Stimulated activated CD4-positive, alpha-beta T cell treated with anti-CD3 and anti-CD28 coated beads, Interleukin-15, amount 100 ng/mL, for 48 hours (primary cell): ENCODE results near the gene PQBP1.

ENCODE experiments used
- DNase-seq, 2 donors: peaks; one replicate each; pipeline ENCODE4 v3.0.0-alpha.2; 2020; ENCODE audit warnings: low read depth in 2 of 2

The PQBP1 gene

GRCh38 chrX:48901069-48901468 is 3.3 kb downstream of the PQBP1 start:
- DNase-seq: no peak

- no peak for DNase-seq
These were observed 4.4 kb downstream of the PQBP1 start for GRCh38 chrX:48902135-48902534.

DNA sequence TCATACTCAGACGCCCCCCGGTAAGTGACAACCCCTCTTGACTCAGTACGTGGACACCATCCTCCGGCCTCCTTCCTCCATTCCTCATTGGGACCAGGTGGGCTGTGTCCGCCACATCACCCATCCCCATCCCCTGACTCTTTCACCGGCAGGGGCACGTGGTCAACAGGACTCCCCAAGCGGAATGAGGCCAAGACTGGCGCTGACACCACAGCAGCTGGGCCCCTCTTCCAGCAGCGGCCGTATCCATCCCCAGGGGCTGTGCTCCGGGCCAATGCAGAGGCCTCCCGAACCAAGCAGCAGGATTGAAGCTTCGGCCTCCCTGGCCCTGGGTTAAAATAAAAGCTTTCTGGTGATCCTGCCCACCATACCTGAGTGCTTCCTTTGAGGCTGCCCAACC is 5.0 kb downstream of the PQBP1 start:
- no peak for DNase-seq

DNA sequence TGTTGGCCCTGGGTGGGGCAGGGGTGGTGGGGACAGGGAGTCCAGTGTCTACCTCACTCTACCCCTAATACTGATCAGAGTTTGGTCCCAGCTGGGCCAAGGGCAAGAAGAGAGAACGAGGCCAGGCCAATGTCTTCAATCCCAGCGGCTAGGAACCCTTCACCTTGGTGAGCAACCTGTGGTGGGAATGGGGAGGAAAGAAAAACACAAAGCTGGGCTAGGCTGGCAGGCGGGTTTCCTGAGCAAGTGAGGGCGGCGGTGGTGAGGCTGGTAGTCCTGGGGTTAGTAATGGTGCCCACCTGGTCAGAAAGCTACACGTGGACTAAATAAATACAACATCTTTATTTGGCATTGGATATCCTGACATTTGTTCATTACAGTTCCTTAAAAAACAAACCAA is 5.6 kb downstream of the PQBP1 start:
- no peak for DNase-seq

DNA sequence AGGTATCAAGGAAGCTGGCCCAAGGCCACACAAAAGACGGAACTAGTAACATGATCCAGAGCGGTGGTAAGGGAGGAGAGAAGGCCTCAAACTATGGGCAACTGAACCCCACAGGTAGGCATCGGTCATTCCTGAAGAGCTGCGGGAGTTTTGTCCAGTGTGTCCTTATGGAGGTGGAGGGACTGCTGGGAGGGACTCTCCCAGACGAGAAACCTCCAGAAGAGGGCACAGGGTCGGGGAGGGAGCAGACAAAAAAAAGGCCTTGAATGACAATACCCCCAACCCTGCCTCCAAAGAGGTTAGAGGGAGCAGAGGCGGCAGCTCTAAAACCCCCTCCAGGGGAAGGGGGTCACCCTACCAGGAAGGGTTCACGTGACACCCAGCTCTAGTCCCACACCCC is 6.5 kb downstream of the PQBP1 start:
- no peak for DNase-seq

DNA sequence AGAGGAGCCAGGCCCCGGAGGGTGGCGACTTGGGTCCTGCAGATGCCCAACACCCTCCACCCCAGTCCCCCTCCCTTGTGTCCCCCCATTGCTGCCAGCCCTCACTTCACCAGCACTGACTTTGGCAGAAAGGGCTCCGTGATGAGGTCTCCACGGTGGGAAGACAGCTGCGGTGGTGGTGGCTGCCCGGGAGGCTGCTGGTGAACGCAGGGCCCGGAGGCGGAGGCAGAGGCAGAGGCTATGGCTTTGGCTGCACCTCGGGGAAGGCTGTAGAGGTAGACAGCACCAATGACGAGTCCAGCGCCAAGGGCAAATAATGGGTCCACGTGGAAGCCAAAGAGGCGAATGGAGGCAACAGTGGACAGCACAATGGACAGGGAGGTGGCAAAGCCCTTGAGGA is 6.9 kb downstream of the PQBP1 start:
- DNase-seq: no peak

DNA sequence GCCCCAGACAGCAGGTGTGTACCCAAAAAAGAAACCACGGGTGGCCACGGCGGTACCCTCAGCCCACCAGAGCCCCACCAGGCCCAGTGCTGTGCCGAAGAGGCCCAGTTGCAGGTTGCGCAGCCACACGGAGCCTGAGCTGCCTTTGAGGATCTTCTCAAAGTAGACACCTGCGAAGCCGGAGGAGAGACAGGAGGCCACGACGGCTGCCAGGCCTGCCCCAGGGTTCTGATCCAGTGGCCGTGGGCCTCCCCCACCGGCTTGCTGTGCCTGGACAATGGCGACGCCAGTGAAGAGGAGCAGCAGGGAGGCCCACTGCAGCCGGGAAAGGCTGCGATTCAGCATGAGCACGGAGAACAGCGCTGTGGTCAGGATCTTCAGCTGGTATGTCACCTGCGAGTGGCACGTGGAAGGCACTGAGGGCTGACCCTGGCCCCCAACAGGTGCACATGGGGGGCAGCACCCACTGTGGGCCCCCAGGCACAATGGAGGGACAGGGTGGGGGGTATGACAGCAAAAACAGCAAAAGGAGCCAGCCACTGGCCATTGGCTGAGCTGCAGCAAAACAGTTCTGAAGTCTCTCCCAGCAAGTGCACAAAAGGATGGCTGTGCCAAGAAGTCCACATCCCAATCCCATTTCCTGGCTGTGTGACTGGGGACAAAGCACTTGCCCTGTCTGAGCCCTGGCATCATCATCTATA is 7.5 kb downstream of the PQBP1 start:
- no peak for DNase-seq

DNA sequence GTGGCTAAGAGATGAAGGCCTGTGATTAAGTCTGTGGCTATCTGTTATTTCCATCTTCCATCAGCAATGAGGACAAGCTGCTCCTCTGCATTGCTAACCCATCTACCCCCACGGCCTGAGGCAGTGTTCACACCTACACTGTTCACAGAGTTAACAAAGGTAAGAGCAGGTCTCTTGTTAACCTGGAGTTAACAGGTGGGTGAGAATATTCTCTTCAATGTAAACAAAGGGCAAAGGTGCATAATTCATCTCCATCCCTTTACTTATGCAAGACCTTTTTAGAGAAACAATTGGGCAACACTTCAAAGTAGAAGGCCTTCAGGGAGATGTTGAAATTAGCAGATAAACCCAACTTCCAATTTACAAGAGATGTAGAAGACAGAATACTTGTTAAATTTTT is 10.9 kb downstream of the PQBP1 start:
- no peak for DNase-seq

- DNase-seq: no peak
These were observed 12.1 kb downstream of the PQBP1 start for GRCh38 chrX:48909703-48910294.

GRCh38 chrX:48910926-48911411 is 13.2 kb downstream of the PQBP1 start:
- no peak for DNase-seq

GRCh38 chrX:48911412-48912182 is 13.9 kb downstream of the PQBP1 start, which contains the start of gene SLC35A2:
SLC35A2 (minus strand) TSS chrX:48911646; CDS start chrX:48911636, 10 bp downstream.
- peak; percentile 80 for DNase-seq

DNA sequence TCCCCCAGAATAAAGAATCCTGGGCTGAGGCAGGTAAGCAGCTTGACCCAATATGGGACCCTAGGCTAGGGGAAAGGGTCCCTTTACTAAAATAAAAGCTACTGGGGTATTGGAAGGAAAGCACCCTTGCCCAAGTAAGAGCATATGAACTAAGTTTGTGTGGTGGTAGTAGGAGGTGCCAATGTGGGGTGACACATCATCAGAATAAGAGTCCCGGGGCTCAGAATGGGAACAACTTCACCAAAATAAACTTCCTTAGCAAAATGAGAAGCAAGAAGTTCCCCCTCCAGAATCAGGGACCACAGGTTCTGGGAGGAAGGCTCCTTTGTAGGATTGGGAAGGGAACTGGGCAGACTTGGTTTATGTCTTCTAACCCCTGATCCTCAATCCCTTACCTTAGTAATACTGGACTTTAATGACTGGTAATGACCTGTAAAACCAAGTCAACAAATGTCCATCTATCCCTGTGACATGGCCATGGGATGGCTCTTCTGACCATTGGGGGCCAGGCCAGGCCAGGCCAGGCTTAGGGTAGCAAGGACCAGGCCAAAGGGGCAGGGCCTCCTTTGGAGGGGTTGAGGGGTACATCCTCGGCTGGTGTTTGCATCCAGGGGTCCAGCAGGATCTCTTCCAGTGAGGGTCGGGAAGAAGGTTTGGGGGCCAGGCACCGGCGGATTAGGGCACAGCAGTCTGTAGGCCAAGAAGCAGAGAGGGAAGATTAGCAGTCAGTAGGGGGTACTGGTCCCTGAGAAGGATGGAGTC is 16.1 kb downstream of the PQBP1 start:
- DNase-seq: no peak

- DNase-seq: no peak
These were observed 17.1 kb downstream of the PQBP1 start for GRCh38 chrX:48914593-48915493.

DNA sequence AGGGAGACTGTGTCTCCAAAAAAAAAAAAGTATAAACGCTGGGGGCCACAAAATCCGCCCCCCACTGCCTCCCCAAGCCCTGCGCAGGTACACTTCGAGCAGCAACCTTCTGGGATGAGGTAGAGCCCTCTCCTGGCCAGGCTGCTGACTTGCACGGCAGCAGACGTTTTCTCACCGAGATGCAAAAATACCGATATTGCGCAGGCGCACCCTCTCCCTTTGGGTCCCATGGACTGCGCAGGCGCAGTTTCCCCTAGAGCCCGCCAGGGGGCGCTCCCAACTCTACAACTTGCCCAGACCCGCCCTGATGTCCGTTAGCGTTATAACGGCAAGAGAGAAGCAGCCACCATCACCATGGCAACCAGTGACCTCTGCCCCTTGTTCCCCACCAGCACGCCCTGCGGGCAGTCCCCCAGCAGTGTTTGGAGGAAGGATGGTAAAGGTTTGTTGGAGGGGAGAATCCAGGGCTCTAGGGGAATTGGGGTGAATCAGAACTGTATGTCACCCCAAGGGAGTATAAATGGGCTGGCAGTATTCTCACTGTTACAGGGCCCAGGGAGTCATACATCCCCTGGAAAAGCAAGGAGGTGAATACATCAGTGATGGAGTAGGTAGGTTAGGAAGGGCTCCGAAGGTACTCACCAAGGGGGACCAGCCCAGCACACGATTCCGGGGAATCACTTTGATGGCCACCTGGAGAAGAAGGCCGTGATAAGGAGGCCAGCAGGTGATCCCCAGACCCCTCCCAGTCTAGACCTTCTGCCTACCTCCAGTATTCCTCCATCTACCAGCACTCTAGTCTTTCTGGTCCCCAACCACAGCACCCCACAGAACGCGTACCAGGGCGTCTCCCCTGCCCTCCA is 19.6 kb downstream of the PQBP1 start:
- peak; percentile 76 to 82 for DNase-seq

GRCh38 chrX:48918301-48918642 is 20.5 kb downstream of the PQBP1 start:
- no peak for DNase-seq

DNA sequence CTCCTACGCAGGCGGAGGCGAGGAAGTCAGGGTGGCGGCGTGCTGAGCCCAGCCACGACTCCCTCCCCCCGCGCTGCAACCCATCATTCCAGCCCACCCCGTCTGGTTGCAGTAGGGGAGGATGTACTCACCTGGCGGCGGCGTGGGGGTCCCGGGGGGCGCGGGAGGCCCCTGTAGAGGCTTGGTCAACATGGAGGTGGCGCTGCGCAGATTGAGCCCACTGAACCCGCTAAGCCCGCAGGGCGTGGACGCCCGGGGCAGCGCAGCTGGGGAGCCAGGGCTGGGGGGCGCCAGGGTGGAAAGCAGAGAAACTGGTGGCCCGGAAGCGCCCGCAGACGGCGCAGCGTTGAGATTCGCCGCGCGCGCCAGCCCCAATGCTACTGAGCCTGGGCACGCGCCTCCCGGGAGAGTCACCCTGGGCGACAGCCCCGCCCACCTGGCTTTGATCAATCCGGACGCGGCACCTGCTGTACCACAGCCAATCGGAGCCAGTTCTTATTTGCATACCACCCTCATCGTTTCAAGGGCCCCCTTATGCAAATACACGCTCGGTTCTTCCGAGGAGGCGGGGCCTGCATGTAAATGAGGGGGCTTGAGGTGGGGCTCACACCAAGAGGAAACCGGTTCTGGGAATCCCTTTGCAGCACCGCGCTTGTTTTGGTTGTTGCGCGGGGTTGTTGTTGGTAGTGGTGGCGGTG is 21.1 kb downstream of the PQBP1 start, which contains the start of gene PIM2:
TSS of gene PIM2 (minus strand) at position 382 of the 698 bp plus-strand sequence. CDS start at position 192, 190 bp downstream.
- peak; percentile 86 to 88 for DNase-seq

DNA sequence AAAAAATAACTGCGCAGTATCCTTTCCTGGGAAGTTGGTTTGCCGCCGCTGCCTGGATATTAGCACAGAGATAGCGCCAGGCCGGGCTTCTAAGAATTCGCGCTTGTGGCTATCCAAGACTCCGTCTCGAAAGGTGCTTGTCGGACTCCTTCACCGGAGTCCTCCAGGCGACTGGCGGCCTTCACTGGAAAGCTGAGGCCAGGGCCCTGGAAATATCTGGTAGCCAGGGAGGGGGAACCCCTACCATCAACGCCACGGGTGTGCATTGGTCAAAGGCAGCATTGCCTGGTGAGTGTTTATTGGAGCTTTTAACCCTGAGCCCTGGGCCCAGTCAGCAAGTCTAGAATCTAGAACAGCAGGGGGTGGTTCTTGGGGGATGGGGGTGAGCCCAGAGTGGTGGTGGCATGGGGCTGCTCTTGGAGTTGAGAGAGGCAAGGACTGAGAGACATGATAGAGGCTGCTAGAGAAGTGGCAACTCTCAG is 21.7 kb downstream of the PQBP1 start:
- no peak for DNase-seq

DNA sequence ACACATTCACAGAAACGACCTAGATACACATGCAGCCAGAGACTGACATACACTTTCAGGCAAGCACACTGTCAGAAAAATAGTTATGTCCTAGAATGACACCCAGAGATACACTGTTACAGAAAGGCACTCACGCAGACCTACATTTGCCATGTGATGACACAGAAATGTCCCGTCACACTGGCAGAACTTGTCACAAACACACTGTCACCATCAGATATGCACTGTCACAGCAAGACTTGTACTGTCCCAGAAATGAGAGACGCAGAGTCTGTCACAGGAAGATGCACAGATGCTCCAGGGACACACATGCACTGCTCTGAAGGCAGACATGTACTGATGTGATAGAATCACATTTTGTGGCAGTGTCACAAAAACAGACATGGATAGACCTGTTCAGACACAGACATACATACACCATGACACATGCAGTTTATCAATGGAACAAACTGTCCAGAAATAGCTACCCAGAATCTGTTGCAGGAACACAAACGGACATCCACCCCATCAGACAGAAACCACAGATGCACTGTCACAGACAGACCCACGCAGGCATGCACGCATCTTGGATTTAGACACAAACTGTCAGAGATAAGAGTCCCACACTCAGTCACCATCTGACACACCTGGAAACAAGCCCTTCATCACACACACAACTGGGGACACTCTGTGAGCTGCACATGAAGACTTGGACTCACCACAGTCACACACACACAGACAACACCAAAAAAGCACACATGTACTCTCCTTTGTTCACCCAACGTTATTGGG is 22.4 kb downstream of the PQBP1 start:
- DNase-seq: no peak
